Suprapubic skin (tissue), 3 donors: ENCODE measurements around the gene TRIM52.

Experiments
- POLR2A ChIP-seq, 2 donors: fragments of 450-650 bp; IDR thresholded peaks; one replicate each; pipeline ENCODE4 v1.6.1; 2017; ENCODE audit warnings: antibody characterized with exemption in 2 of 2, mild to moderate bottlenecking in 2 of 2, moderate library complexity in 2 of 2
- TF ChIP-seq, protein P1 (sequence below), 2 donors: fragments of 200-600 bp in 1 of 2; fragments of 450-650 bp in 1 of 2; sonication (generic) in 1 of 2; IDR thresholded peaks; one replicate each; pipeline ENCODE4 v1.5.1; 2016 to 2019; ENCODE audit warnings: antibody characterized with exemption in 2 of 2, mild to moderate bottlenecking in 1 of 2, moderate library complexity in 1 of 2

DNA sequence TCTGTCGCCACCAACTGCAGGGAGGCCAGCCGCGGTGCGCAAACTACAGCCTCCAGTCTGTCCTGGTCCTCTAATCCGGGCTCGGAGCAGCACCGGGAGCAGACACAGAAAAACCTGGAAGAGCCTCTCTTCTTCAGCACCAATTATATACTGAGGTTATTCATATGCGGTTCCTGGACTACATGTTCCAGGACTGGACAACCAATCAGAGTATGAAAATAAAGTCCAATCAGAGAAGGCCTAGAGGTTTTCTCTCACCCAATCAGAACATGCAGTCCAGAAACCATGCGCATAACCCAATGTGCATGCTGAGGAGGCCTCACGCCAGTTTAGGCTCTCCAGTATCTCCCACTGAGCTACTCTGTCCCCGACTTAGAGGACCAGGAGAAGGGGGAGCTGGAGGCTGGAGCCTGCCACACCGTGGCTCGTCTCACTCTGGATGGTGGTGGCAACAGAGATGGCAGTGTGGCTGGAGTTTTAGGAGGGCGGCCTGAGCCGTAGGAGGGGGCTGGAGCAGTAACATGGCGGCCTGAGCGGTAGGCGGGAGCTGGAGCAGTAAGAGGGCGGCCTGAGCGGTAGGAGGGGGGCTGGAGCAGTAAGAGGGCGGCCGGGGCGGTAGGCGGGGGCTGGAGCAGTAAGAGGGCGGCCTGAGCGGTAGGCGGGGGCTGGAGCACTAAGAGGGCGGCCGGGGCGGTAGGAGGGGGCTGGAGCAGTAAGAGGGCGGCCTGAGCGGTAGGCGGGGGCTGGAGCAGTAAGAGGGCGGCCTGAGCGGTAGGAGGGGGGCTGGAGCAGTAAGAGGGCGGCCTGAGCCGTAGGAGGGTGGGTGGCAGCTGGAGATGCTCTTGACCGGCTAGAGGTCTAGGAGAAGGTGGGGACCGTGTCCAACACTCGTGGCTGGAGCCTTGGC, 20.4 kb upstream of the TRIM52 start:
- TF ChIP-seq POLR2A (IDR thresholded peaks at IDR 0.05): no peak
- TF ChIP-seq, protein P1, sequence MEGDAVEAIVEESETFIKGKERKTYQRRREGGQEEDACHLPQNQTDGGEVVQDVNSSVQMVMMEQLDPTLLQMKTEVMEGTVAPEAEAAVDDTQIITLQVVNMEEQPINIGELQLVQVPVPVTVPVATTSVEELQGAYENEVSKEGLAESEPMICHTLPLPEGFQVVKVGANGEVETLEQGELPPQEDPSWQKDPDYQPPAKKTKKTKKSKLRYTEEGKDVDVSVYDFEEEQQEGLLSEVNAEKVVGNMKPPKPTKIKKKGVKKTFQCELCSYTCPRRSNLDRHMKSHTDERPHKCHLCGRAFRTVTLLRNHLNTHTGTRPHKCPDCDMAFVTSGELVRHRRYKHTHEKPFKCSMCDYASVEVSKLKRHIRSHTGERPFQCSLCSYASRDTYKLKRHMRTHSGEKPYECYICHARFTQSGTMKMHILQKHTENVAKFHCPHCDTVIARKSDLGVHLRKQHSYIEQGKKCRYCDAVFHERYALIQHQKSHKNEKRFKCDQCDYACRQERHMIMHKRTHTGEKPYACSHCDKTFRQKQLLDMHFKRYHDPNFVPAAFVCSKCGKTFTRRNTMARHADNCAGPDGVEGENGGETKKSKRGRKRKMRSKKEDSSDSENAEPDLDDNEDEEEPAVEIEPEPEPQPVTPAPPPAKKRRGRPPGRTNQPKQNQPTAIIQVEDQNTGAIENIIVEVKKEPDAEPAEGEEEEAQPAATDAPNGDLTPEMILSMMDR (IDR thresholded peaks at IDR 0.05): no peak
